Glutamatergic neuron (in vitro differentiated cells): Measurements from ENCODE around the gene CHST15. TPM values are rescaled to one million over a fixed set of nuclear protein-coding genes. Genes with fewer than 3 reads are reported as not detected.

ENCODE experiments used
- DNase-seq: peaks from one replicate; pipeline ENCODE4 v3.0.0; 2022
- H3K27ac Mint-ChIP-seq: one replicate; pipeline ENCODE4 v1.8.0; 2020; ENCODE audit warnings: mild to moderate bottlenecking, mixed read lengths, inconsistent platforms; ENCODE audit not compliant: unreplicated experiment
- H3K27me3 Mint-ChIP-seq: one replicate; pipeline ENCODE4 v1.8.0; 2020; ENCODE audit warnings: mild to moderate bottlenecking, moderate library complexity, mixed read lengths, inconsistent platforms; ENCODE audit not compliant: unreplicated experiment
- H3K36me3 Mint-ChIP-seq: one replicate; pipeline ENCODE4 v1.8.0; 2020; ENCODE audit warnings: mild to moderate bottlenecking, mixed read lengths, inconsistent platforms; ENCODE audit not compliant: unreplicated experiment
- H3K4me1 Mint-ChIP-seq: one replicate; pipeline ENCODE4 v1.8.0; 2020; ENCODE audit warnings: mild to moderate bottlenecking, low read depth, mixed read lengths, inconsistent platforms; ENCODE audit not compliant: unreplicated experiment
- H3K4me3 Mint-ChIP-seq: one replicate; pipeline ENCODE4 v1.8.0; 2020; ENCODE audit warnings: mild to moderate bottlenecking, mixed read lengths, inconsistent platforms; ENCODE audit not compliant: unreplicated experiment
- H3K9me3 Mint-ChIP-seq: one replicate; pipeline ENCODE4 v1.8.0; 2020; ENCODE audit warnings: mild to moderate bottlenecking, moderate library complexity, mixed read lengths, inconsistent platforms; ENCODE audit not compliant: unreplicated experiment
- total RNA-seq: library from RNA; stranded (reverse); fragmentation: NEBNext Ultra II Directional; extraction: Animal tissue kit (Norgen Biotek cat#: 25700); gene quantifications from one replicate; pipeline ENCODE4 v1.2.1, GENCODE V29; 2021; ENCODE audit not compliant: unreplicated experiment
- TF ChIP-seq, protein P1 (sequence below): fragments of 200-600 bp; sonication (generic); IDR thresholded peaks from one replicate; pipeline ENCODE4 v1.5.0; 2021; ENCODE audit not compliant: partially characterized antibody, unreplicated experiment

CHST15 gene
- total RNA-seq, 1 donor from 2014 or later: 2.4 TPM

GRCh38 chr10:124138195-124138882 lies 44.9 kb upstream of the CHST15 start:
- no peaks in the 10 kb centered on the region for H3K27me3 Mint-ChIP-seq
- DNase-seq: no peak
- no peaks in the 10 kb centered on the region for H3K36me3 Mint-ChIP-seq
- H3K9me3 Mint-ChIP-seq: peaks cover 5% of the 10 kb centered on the region
- H3K27ac Mint-ChIP-seq: no peak overlapping the region
- no peaks in the 10 kb centered on the region for H3K4me1 Mint-ChIP-seq
- TF ChIP-seq, protein P1, sequence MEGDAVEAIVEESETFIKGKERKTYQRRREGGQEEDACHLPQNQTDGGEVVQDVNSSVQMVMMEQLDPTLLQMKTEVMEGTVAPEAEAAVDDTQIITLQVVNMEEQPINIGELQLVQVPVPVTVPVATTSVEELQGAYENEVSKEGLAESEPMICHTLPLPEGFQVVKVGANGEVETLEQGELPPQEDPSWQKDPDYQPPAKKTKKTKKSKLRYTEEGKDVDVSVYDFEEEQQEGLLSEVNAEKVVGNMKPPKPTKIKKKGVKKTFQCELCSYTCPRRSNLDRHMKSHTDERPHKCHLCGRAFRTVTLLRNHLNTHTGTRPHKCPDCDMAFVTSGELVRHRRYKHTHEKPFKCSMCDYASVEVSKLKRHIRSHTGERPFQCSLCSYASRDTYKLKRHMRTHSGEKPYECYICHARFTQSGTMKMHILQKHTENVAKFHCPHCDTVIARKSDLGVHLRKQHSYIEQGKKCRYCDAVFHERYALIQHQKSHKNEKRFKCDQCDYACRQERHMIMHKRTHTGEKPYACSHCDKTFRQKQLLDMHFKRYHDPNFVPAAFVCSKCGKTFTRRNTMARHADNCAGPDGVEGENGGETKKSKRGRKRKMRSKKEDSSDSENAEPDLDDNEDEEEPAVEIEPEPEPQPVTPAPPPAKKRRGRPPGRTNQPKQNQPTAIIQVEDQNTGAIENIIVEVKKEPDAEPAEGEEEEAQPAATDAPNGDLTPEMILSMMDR: no peak
- no peak overlapping the region for H3K4me3 Mint-ChIP-seq

- no peak overlapping the region for H3K4me3 Mint-ChIP-seq
- no peak overlapping the region for H3K27ac Mint-ChIP-seq
- H3K36me3 Mint-ChIP-seq: no peaks in the 10 kb centered on the region
- peaks cover 12% of the 10 kb centered on the region for H3K4me1 Mint-ChIP-seq
- H3K9me3 Mint-ChIP-seq: peaks cover 3% of the 10 kb centered on the region
- peaks cover 6% of the 10 kb centered on the region for H3K27me3 Mint-ChIP-seq
- TF ChIP-seq, protein P1: no peak
- DNase-seq: no peak
Observed at GRCh38 chr10:124134251-124134893, 41.0 kb upstream of the CHST15 start.

DNA sequence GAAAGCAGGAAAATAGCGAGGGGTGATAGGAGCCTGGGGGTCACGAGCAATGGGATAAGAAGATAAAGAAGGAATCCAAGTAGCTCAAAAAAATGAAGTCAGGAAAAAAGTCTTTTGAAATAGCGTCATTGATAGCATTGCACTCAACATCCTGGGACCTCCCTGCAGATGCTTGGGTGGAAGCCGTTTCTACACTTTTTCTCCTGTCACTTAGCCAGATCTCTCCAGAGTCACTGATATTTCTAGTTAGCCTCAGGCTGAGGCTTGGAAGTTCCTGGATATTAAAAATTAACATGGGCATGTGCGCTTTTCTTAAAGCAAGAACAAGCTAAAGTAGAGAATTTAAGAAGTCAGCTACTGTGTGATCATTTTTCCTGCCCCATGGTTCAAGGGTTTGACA lies 39.5 kb upstream of the CHST15 start:
- peaks cover 12% of the 10 kb centered on the region for H3K4me1 Mint-ChIP-seq
- no peak for DNase-seq
- peaks cover 3% of the 10 kb centered on the region for H3K9me3 Mint-ChIP-seq
- TF ChIP-seq, protein P1: no peak
- H3K27ac Mint-ChIP-seq: no peak overlapping the region
- no peak overlapping the region for H3K4me3 Mint-ChIP-seq
- no peaks in the 10 kb centered on the region for H3K36me3 Mint-ChIP-seq
- H3K27me3 Mint-ChIP-seq: peaks cover 6% of the 10 kb centered on the region

DNA sequence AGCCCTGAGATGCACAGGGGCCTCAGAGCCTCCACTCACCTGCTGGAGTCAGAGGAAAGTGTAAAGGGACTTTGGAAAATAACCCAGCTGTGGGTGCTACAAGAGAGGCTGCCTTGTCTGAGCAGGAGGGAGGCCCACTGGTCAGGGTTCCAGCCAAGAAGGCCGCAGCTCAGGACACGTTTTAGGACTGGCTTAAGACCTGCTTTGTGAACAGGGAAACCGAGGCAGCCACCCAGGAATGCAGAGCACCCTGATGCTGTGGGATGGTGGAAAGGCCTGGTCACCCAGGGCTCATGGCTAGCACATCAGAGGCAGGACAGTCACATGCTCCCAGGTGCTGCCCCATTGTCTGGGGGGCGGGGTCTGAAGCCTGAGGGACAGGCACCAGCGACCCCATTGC lies 38.9 kb upstream of the CHST15 start:
- Mint-ChIP-seq H3K4me1 (peaks cover 12% of the 10 kb centered on the region), H3K36me3 (no peaks in the 10 kb centered on the region), H3K4me3 (no peak overlapping the region), H3K27me3 (peaks cover 6% of the 10 kb centered on the region), H3K9me3 (peaks cover 3% of the 10 kb centered on the region), H3K27ac (no peak overlapping the region)
- DNase-seq: no peak
- TF ChIP-seq, protein P1: no peak

DNA sequence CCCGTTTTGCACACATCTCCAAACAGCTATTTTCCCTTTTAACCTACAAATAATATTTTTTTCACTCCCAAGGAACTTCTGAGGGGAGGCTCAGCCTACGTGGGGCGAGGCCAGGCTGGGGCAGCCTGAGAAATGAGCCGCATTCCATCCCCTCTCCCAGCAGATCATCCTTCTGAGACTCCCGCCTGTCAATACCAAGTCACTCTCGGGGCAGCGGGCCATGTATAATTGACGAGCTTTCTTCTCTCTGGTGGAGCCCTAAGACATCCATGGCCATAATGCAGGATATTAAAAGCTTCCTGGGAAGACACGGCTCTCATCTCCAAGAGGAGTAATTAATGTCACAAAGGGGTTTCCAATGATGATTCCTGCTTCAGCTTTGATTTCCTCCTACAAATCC lies 37.8 kb upstream of the CHST15 start:
- Mint-ChIP-seq H3K4me1 (peaks cover 16% of the 10 kb centered on the region), H3K36me3 (no peaks in the 10 kb centered on the region), H3K4me3 (peak overlapping the region; percentile 72), H3K9me3 (peaks cover 3% of the 10 kb centered on the region), H3K27me3 (peaks cover 6% of the 10 kb centered on the region), H3K27ac (no peak overlapping the region)
- TF ChIP-seq, protein P1: no peak
- peak; percentile 61 for DNase-seq
